GM12873 (cell line): Measurements from ENCODE around the gene LDLRAD3.

Experiments
- TF ChIP-seq, protein P1 (sequence below): IDR thresholded peaks from 2 replicates; pipeline ENCODE4 v1.5.1; 2012; ENCODE audit warnings: low read depth, mild to moderate bottlenecking, moderate library complexity, low read length, control low read depth; ENCODE audit not compliant: insufficient read depth; ENCODE audit errors: missing control alignments

The LDLRAD3 gene, protein sequence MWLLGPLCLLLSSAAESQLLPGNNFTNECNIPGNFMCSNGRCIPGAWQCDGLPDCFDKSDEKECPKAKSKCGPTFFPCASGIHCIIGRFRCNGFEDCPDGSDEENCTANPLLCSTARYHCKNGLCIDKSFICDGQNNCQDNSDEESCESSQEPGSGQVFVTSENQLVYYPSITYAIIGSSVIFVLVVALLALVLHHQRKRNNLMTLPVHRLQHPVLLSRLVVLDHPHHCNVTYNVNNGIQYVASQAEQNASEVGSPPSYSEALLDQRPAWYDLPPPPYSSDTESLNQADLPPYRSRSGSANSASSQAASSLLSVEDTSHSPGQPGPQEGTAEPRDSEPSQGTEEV

DNA sequence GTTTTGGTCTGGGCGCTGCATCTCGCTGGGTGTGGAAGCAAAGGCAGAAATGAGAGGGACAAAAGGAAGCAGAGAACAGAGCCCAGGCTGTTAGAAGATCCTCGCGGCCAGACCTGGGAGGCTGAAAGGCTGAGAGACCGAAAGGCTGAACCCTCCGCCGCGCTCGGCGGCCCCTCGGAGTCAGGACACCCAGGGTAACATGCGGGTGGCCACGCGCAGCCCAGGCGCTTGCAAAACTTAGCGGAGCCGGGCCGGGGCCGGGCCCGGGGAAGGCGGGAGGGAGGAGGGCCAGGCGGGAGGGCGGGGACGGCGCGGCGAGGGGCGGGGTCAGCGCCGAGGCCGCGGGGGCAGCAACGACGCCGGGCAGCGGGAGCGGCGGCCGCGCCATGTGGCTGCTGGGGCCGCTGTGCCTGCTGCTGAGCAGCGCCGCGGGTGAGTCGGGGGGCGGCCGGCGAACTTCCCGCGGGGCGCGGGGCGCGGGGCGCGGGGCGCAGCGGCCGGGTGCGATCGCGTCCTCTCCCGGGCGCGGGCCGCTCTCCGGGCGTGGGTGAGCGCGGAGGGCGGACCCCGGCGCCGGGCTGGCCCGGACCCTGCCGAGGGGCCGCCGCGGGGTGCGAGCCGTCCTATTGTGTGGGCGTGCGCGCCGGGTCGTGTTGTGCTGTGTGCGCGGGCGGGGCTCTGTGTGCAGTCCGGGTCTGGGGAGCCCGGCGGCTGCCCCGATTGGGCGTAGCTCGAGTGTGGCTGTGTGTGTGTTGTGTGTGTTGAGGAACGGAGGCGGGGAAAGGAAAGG, at the start of gene LDLRAD3:
Gene LDLRAD3 (plus strand): TSS at position 350 of the 790 bp plus-strand sequence. CDS start 37 bp downstream, at position 387.
- TF ChIP-seq, protein P1, sequence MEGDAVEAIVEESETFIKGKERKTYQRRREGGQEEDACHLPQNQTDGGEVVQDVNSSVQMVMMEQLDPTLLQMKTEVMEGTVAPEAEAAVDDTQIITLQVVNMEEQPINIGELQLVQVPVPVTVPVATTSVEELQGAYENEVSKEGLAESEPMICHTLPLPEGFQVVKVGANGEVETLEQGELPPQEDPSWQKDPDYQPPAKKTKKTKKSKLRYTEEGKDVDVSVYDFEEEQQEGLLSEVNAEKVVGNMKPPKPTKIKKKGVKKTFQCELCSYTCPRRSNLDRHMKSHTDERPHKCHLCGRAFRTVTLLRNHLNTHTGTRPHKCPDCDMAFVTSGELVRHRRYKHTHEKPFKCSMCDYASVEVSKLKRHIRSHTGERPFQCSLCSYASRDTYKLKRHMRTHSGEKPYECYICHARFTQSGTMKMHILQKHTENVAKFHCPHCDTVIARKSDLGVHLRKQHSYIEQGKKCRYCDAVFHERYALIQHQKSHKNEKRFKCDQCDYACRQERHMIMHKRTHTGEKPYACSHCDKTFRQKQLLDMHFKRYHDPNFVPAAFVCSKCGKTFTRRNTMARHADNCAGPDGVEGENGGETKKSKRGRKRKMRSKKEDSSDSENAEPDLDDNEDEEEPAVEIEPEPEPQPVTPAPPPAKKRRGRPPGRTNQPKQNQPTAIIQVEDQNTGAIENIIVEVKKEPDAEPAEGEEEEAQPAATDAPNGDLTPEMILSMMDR, result no peak

DNA sequence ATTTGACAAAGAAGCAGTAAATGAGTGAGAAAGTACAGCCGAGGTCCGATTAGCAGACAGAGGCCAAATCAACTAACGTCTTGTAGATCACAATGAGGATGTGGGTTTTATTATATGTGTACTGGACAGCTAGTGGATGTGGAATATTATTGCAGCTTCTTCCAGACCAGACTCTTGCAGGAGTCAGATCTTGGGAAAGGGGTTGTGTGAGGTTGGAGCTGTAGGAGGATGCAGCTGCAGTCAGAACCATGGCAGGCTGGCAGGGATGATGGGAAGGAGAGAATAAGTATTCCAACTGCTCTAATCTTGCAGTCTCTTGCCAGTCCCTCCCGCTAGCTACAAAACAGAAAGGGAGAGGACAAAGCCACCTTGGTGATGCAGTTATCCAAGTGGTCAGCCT, 46.8 kb upstream of the LDLRAD3 start:
- TF ChIP-seq, protein P1, result no peak

DNA sequence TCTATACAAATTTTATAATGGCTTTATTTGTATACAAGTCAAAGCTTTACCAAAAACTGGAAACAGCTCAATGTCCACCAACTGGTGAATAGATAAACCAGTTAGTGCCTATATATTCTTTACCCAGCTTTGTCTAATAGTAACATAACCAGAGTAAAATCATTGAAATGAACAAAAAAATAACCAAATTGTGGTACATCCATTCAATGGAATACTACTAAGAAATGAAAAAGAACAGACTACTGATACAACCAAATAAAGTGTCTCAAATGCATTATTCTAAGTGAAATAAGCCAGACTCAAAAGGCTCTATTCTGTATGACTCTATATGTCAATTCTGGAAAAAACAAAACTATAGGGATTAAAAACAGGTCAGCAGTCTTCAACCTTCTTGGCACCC, 40.9 kb upstream of the LDLRAD3 start:
- TF ChIP-seq, protein P1, result no peak

DNA sequence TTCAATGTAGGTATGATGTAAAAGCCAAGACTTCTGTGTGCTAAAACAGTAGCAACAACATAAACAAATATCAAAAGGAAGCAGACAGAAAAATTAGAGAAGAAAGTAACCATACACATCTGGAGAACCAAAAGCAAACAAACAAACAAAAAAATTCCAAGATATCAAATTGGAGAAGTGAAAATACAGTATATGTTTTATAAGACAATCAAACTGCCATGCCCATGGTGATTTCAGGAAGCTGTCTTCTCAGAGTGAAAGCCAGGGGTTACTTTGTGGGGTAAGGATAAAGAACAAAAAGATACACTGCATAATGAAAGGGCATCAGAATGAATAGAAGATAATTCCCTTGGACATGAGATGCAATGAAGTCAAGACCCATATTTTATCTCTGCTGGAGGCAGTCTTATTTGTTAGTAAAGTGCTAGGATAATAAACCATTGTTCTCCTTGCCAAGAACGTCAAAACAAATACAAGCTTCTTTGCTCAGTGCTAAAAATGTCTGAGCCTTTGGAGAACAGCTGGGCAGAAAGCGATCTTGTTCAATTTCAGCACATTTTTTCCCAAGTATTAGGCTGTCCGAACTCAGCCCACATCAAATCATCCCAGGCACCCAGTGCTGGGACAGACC, 38.1 kb upstream of the LDLRAD3 start:
- TF ChIP-seq, protein P1, result no peak

DNA sequence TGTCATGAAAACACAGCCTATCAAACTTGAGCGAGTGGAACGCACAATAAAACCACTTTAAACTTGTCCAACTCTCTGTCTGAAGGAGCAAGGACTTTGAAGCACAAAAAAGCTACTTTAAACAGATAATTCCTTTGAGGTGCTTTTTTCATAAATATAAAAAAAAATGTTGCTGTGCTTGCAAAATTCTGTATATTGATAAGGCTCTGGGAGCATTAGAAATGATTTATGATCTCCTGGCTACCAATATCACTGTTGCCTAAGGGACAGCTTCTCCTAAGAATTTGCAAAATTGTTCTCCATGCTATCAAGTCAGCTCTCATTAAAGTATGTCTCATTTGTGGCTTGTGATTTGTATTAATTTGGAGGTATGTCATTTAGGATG, 37.6 kb upstream of the LDLRAD3 start:
- TF ChIP-seq, protein P1, result no peak

DNA sequence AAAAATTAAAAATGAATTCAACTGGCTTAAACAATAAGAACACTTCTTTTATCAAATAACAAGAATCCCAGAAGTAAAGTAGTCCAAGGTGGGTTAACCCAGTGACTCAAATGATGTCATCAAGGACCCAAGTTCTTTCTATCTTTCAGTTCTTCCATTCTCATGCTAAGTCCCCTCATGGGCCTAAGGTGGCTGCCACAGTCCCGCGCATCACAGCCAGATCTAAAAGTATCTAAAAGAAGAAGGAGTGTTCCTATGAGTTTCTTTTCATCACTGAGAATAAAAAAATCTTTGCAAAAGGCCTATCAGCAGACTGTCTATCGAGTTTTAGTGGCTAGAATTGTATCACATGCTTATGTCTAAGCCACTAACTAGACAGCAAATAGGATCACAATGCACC, 37.2 kb upstream of the LDLRAD3 start:
- TF ChIP-seq, protein P1, result no peak
